ENCODE results near the gene IL17B. TPM values are rescaled to one million over a fixed set of nuclear protein-coding genes. Genes with fewer than 3 reads are reported as not detected.

Gene IL17B
- total and polyA plus RNA-seq, 2 of the 13 experiments (the other 11 are each of a cell fraction or from before 2014, with no cell fraction given): 0.29 to 2.6 TPM

DNA sequence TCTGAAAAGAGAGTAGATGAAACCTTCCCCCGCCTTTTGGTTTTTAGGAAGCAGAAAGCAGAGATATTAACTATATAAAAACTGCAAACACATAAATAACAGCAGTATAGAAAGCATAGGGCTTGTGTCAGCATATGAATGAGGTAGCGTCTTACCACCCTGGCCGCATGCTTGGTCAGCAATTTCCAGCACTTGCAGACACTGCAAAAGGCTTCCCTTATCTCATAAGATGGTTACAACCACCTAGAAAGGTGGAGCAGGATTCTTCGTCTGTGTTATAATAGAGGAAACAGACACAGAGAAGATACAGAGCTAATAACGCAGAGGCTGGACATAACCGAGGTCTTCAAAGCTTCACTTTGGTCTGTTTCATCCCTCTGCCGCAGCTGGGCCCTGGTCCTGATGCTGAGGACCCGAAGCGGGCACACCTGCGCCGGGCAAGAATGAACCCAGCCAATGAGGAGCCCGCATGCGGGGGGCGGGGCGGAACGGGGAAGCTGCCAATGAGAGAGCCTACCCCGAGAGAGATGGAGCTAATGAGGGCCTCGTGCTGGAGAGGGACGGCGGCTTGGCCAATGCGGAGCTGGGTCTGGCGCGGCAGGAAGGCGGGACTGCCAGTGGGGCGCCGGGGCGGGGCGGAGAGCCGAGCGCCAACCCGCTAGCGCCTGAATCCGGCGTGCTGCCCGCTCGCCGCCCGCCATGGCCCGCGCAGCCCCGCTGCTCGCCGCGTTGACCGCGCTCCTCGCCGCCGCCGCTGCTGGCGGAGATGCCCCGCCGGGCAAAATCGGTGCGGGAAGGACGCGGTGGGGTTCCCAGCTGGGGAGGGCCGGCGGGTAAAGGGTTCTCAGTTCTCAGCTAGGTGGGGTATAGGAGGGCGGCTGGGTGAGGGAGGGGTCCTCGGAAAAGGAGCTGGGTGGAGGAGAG, 21.5 kb downstream of the IL17B start, which contains the start of gene PCYOX1L (continued):
- no peak for TF ChIP-seq ZBTB33 (CRISPR knock-in tag; IDR thresholded peaks at IDR 0.05)
- TF ChIP-seq NFKB2 (CRISPR knock-in tag; IDR thresholded peaks at IDR 0.05; ENCODE audit: borderline replicate concordance): peak; percentile 75; the same call in 1 of the 2 replicates
- no peak for TF ChIP-seq ZNF879 (CRISPR knock-in tag; IDR thresholded peaks at IDR 0.05)
- TF ChIP-seq, protein P1, sequence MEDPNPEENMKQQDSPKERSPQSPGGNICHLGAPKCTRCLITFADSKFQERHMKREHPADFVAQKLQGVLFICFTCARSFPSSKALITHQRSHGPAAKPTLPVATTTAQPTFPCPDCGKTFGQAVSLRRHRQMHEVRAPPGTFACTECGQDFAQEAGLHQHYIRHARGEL (CRISPR knock-in tag; IDR thresholded peaks at IDR 0.05): no peak
- TF ChIP-seq SAFB2 (CRISPR knock-in tag; IDR thresholded peaks at IDR 0.05; ENCODE audit: borderline replicate concordance, low read depth): peak; percentile 92
- TF ChIP-seq PHF8 (CRISPR knock-in tag; IDR thresholded peaks at IDR 0.05): peak; percentile 68
- no peak for TF ChIP-seq JUN (CRISPR knock-in tag; IDR thresholded peaks at IDR 0.05)
- TF ChIP-seq, protein P2, sequence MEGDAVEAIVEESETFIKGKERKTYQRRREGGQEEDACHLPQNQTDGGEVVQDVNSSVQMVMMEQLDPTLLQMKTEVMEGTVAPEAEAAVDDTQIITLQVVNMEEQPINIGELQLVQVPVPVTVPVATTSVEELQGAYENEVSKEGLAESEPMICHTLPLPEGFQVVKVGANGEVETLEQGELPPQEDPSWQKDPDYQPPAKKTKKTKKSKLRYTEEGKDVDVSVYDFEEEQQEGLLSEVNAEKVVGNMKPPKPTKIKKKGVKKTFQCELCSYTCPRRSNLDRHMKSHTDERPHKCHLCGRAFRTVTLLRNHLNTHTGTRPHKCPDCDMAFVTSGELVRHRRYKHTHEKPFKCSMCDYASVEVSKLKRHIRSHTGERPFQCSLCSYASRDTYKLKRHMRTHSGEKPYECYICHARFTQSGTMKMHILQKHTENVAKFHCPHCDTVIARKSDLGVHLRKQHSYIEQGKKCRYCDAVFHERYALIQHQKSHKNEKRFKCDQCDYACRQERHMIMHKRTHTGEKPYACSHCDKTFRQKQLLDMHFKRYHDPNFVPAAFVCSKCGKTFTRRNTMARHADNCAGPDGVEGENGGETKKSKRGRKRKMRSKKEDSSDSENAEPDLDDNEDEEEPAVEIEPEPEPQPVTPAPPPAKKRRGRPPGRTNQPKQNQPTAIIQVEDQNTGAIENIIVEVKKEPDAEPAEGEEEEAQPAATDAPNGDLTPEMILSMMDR (CRISPR knock-in tag; IDR thresholded peaks at IDR 0.05): no peak; the same call in 1 of the 2 replicates
- no peak for TF ChIP-seq ZNF549 (CRISPR knock-in tag; IDR thresholded peaks at IDR 0.05)
- peak; percentile 67; the same call in 1 of the 2 replicates for TF ChIP-seq TFDP1 (CRISPR knock-in tag; IDR thresholded peaks at IDR 0.05; ENCODE audit: borderline replicate concordance)
- TF ChIP-seq NRL (CRISPR knock-in tag; IDR thresholded peaks at IDR 0.05; ENCODE audit: borderline replicate concordance): no peak; the same call in 1 of the 2 replicates
- TF ChIP-seq ZNF775 (CRISPR knock-in tag; IDR thresholded peaks at IDR 0.05; ENCODE audit: borderline replicate concordance): no peak
- peak; percentile 31 for TF ChIP-seq ASH2L (IDR thresholded peaks at IDR 0.05; ENCODE audit: insufficient read length, low read depth, low read length)
- TF ChIP-seq TP53 (CRISPR knock-in tag; conservative IDR thresholded peaks at IDR 0.05): no peak
- TF ChIP-seq, protein P3, sequence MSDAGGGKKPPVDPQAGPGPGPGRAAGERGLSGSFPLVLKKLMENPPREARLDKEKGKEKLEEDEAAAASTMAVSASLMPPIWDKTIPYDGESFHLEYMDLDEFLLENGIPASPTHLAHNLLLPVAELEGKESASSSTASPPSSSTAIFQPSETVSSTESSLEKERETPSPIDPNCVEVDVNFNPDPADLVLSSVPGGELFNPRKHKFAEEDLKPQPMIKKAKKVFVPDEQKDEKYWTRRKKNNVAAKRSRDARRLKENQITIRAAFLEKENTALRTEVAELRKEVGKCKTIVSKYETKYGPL (CRISPR knock-in tag; IDR thresholded peaks at IDR 0.05): no peak
- TF ChIP-seq TBP (CRISPR knock-in tag; IDR thresholded peaks at IDR 0.05): no peak
- TF ChIP-seq ZNF614 (CRISPR knock-in tag; IDR thresholded peaks at IDR 0.05; ENCODE audit: borderline replicate concordance): no peak
- TF ChIP-seq ARID5B (CRISPR knock-in tag; IDR thresholded peaks at IDR 0.05): peak; percentile 11; the same call in 1 of the 2 replicates
